GOT3 (cell line): ENCODE data around the gene IHH.

ENCODE experiments used
- DNase-seq: peaks from one replicate; lab custom pipeline; 2025; ENCODE audit warnings: mixed read lengths; lab: John Stamatoyannopoulos, UW

IHH gene

GRCh38 chr2:219060821-219061791 lies at the start of gene IHH:
IHH (minus strand) TSS chr2:219060921; CDS start chr2:219060467, 454 bp downstream.
- no peak for DNase-seq

- DNase-seq: no peak
Observed at GRCh38 chr2:219109471-219109870, 48.8 kb upstream of the IHH start.

GRCh38 chr2:219107758-219108157 lies 47.0 kb upstream of the IHH start:
- DNase-seq: no peak

- no peak for DNase-seq
Observed at GRCh38 chr2:219106251-219106650, 45.5 kb upstream of the IHH start.

GRCh38 chr2:219104107-219105035 lies 43.6 kb upstream of the IHH start:
- no peak for DNase-seq

- no peak for DNase-seq
Observed at GRCh38 chr2:219099329-219099728, 38.6 kb upstream of the IHH start.

GRCh38 chr2:219095406-219095935 lies 34.8 kb upstream of the IHH start:
- DNase-seq: no peak

- no peak for DNase-seq
Observed at GRCh38 chr2:219094171-219094570, 33.5 kb upstream of the IHH start.

- no peak for DNase-seq
Observed at GRCh38 chr2:219090436-219091299, 29.9 kb upstream of the IHH start.

- no peak for DNase-seq
Observed at GRCh38 chr2:219089330-219089729, 28.6 kb upstream of the IHH start.

- DNase-seq: no peak
Observed at GRCh38 chr2:219087848-219088247, 27.1 kb upstream of the IHH start.

GRCh38 chr2:219087361-219087760 lies 26.6 kb upstream of the IHH start:
- no peak for DNase-seq

- DNase-seq: no peak
Observed at GRCh38 chr2:219086196-219086595, 25.5 kb upstream of the IHH start.

- no peak for DNase-seq
Observed at GRCh38 chr2:219084791-219085190, 24.1 kb upstream of the IHH start.

GRCh38 chr2:219082332-219082958 lies 21.7 kb upstream of the IHH start:
- DNase-seq: no peak

- DNase-seq: no peak
Observed at GRCh38 chr2:219081701-219082331, 21.1 kb upstream of the IHH start.

GRCh38 chr2:219081096-219081495 lies 20.4 kb upstream of the IHH start:
- no peak for DNase-seq

- no peak for DNase-seq
Observed at GRCh38 chr2:219079417-219079816, 18.7 kb upstream of the IHH start.

GRCh38 chr2:219078951-219079350 lies 18.2 kb upstream of the IHH start:
- DNase-seq: no peak

GRCh38 chr2:219078126-219078525 lies 17.4 kb upstream of the IHH start:
- DNase-seq: no peak
